OCI-LY1 (cell line): Measurements from ENCODE around the gene ZNF669.

Experiments
- EZH2 ChIP-seq: fragments of 200-600 bp; sonication (generic), shearing (Covaris generic); IDR thresholded peaks from 2 replicates; pipeline ENCODE4 v1.8.0; 2017; ENCODE audit warnings: borderline replicate concordance, mixed run types, mild to moderate bottlenecking, antibody characterized with exemption, low read length, moderate library complexity, mixed read lengths
- TF ChIP-seq, protein P1 (sequence below): fragments of 200-600 bp; sonication (generic), shearing (Covaris generic); IDR thresholded peaks from 2 replicates; pipeline ENCODE4 v1.5.1; 2017; ENCODE audit warnings: mild to moderate bottlenecking, antibody characterized with exemption, low read length, moderate library complexity, mixed read lengths

DNA sequence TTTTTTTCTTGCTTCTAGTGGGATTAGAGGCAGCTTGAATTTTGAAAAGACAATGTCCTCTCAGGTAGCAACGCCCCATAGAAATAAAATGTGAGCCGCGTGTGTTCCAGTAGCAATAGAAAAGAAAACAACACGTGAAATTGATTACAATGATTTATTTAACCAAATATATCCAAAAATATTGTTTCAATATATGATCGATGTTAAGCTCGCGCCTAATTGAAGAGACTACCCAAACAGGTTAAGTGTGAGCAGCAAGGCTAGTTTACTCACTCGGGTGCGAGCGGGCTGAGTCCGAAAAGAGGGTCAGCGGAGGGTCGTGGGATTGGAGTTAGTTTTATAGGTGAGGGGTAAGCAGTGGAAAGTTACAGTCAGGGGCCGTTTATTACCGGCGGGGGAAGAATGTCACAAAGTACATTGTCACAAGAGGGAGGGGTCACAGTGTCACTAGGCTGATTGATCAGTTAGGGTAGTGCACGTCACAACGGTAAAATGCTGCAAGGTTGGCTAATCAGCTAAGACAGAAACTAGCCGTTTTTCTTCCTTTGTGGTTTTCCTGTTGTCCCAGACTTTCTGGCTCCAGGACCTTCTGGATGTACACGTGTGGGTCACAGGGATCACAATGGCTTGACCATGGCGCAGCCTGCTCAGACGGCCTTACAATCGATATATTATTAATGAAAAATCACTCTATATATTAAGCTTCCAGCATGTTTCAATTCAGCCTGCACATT is 24.8 kb downstream of the ZNF669 start:
- TF ChIP-seq, protein P1, sequence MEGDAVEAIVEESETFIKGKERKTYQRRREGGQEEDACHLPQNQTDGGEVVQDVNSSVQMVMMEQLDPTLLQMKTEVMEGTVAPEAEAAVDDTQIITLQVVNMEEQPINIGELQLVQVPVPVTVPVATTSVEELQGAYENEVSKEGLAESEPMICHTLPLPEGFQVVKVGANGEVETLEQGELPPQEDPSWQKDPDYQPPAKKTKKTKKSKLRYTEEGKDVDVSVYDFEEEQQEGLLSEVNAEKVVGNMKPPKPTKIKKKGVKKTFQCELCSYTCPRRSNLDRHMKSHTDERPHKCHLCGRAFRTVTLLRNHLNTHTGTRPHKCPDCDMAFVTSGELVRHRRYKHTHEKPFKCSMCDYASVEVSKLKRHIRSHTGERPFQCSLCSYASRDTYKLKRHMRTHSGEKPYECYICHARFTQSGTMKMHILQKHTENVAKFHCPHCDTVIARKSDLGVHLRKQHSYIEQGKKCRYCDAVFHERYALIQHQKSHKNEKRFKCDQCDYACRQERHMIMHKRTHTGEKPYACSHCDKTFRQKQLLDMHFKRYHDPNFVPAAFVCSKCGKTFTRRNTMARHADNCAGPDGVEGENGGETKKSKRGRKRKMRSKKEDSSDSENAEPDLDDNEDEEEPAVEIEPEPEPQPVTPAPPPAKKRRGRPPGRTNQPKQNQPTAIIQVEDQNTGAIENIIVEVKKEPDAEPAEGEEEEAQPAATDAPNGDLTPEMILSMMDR, result no peak
- TF ChIP-seq EZH2, result no peak
